ENCODE measurements around the gene USP19.

USP19 gene

DNA sequence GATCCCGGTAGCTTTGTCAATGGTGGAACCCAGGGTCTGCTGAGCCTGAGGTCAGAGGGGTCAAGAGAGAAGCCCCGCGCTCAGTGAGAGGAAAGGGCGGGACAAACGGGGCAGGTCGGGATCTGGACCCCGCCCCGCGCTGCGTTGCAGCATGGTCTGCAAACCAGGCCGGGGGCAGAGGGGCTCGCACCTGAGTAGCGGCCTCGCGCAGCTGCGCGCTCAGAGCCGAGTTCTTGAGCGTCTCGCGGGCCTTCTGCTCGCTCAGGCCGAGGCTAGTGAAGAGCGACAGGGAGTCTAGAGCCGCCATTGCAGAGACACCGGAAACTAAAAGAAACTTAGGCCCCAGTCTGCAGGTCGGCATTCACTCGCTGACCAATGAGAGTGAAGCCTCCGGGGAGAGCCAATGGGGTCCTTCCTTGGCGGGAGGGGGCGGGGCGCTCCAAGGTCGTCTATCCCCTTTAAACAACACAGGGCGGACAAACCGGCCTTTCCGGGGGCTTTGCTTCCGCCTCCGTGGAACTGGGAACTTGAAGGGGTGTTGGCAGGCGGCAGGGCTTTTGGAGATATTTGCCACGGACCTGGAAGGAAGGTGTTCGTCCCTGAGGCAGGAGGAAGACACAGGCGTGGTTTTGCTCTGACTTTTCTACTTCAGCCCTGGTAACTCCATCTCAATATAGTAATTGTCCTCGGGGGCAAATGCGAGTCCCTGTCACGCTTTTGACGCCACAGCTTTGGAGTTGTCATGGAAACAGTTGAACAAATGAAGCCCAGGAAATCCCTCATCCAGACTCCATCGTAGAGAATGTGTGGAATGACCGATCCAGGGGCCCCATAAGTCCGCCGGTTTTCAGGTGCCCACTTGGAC lies 16.0 kb downstream of the USP19 start, which contains the start of gene QARS1:
TSS of gene QARS1 (minus strand) at position 331 of the 865 bp plus-strand sequence. CDS start at position 307, 24 bp downstream.
- DNase-seq (ENCODE audit: low spot score) = peak; percentile 97

DNA sequence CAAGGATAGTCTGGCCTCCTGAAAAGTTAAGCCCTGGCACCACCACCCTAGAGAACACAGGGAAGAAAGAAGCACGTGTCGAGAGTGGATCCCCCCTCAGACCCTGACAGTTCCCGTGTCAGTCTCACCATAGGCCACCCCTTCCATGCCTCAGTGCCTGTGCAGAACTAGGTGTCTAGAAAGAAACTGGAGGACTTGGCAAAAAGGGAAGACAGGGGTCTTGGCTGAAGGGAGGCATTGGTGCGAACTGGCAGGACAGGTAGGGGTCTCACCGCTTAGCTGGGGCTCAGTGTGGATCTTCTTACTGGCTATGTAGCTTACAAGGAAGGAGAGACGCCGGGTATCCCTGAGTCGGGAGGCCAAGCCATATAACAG lies 16.6 kb downstream of the USP19 start:
- no peak for DNase-seq (ENCODE audit: low spot score)

DNA sequence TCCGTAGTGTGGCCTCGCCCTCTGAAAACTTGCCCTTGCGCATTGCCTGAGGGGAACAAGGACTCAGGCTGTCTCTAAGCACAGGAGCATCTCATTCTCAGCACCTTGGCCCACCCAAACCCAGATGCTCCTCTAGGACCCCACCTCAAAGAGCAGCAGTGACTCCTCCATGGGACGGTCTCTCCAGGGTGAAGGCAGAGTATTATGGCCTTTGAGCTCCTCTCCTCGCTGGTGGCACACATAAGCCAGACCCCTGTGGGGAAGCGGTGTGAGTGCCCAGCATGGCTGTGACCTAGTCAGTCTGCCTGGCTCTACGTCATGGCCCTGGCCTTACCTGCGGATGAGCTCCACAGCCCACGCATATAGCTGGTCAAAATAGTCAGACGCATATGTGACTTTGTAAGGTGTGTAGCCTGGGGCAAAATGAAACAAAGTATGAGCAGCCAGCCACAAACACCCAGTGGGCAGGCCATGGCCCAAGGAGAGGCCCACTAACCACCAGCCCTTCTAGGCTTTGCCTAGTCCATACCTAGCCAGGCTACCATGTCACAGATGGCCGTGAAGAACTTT lies 20.5 kb downstream of the USP19 start:
- no peak for DNase-seq (ENCODE audit: low spot score)

DNA sequence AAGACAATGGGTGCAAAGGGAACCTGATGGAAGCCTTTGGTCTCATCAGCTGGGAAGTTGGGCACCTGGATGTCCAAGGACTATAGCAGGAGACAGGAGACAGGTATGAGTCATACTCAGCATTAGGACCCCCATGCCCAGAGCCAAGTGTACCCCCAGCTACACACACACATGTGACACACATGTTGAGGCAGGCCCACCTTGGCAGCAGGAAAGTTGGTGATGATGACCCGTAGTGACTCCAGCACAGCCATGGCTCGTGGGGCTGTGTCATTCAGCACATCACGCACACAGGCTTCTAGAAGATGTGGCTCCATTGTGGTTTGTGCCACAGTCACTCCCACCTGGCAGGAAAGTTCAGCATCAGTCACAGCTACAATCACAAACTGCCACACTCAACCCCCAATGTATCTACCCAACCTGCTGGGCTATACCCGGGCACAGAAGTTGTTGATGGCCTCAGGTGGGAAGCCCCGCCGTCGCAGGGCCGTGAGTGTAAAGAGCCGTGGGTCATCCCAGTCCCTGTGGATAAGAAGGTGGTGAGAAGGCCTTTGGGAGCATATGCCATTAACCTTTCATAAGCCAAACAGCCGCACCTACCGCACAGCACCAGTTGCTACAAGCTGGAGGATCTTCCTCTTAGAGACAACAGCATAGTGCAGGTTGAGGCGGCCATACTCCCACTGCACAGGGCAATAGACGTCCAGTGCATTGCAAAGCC lies 21.6 kb downstream of the USP19 start:
- no peak for DNase-seq (ENCODE audit: low spot score)

DNA sequence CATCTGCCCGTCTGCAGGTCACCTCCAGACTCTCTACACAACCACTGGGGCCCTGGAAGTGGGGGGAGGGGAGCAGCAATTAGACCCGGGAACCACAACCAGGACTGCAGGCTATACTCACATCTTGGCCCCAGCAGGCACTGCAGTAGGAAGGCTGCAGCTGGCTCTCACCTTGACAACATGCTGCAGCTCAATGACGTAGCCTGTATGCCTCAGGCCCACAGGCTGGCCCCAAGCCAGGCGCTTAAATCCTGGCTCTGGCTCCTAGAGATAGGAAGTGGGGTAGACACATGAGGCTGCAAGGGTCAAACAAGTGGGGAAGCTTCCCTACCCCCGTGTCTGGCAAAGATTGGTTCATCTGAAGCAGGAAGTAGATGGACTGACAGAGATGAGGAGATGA lies 22.2 kb downstream of the USP19 start:
- no peak for DNase-seq (ENCODE audit: low spot score)

DNA sequence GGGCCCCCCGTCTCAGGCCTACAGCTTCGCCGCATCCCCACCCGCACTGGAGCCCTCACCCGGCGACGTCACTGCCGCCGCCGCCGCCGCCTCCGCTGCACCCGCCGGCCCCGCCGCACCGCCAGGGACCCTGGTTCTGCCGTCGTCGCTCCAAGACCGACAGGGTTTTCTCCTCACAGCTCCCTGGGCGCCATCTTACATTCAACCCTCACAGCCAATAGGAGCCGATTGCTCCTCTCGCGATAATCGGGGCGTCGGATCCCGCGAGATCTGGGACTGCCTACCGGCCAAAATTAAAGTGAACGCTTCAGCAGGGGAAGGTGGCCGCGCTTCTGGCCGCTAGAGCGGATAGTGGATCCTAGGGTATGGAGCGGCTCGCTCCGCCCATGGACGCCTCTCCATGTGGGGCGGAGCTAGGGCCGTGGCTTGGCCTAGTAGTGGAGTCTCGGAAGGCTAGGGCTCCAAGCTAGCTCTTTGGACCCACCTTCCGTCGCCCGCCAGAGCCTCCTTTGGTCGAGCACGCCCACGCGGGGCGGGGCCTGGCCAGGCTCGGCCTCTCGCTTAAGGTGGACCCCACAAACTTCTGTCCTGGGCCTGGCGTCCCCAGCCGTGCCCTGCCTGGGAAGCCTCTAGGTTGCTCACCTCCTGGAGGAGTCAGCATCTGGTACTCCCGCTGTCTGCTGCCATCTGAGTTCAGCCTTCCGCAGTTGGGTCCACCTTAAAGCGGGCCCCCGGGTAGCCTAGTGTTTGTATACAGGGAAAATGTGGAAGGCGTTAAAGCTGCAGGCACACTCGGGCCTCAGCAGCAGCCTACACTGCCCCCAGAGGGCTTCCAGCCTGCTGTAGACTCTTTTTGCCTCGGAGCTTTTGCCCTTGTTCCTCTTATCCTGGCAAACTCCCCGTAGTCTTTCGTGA lies 26.5 kb downstream of the USP19 start, which contains the start of gene QRICH1:
TSS of gene QRICH1 (minus strand) at position 219 of the 915 bp plus-strand sequence. CDS start 17,054 bp downstream, outside the sequence.
- peak; percentile 99 for DNase-seq (ENCODE audit: low spot score)

DNA sequence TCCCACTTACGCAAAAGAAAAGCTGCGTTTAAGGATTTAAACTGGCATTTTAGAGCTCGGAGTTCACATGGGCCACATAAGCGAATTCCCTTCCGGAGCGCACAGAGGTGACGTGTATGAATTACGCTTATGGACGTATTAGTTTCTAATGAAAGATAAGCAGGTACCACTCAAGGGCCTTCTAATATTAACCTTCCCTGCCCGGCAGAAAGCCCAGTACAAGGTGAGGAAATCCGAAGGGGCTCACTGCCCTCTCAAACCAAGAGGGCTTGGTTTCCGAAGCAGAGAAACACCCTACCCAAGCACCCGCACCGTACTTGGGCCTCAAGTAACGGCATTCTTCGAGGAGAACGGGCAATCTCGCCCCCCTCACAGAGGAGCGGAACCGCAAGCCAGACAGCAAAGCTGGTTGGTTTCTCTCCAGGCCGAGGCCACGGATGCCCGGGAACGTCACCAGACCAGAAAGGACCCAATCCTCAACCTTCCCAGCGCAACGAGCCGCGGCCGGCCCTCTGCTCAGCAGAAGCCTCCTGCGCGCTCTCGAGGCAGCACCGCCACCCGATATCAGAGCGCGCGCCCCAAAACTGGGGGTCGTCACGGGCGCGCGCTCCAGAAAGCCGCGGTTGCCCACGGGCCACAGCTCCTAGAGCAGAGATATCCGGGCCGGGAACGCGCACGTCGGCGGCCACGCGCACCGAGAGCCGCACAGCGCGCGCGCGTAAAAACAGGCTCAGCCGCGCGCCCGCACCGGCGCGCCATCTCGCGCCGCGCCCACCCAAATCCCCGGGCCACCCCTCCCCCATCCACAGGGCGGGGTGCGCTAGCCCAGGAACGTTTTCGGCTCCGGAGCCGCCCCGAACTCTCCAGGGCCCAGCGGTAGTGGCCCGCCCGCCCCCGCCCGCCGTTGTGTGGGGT lies 27.4 kb downstream of the USP19 start:
- DNase-seq (ENCODE audit: low spot score) = peak; percentile 61

DNA sequence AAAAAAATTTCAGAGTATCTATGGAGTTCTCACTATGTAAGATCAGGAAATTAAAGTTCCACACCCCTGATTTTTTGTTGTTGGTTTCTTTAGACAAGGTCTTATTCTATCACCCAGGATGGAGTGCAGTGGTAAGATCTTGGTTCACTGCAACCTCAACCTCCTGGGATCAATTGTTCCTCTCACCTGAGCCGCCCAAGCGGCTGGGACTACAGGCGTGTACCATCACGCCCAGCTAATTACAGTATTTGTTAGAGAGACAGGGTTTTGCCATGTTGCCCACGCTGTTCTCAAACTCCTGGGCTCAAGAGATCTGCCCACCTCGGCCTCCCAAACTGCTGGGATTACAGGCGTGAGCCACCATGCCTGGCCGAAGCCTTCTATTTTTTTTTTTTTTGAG lies 39.2 kb downstream of the USP19 start:
- no peak for DNase-seq (ENCODE audit: low spot score)

DNA sequence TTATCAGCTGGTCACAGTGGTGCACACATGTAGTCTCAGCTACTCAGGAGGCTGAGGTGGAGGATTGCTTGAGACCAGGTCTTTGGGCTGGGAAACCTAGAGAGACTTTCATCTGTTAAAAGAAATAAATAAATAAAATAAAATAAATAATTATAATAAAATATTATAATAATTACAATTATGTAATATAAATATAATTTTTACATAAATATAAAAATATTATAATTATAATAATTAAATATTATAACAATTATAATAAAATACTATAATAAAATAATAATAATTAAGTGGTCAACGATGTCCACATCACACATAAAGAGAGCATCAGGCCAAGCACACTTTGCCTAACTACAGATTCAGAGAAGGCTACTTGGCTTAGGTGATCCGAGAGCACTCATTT lies 41.4 kb downstream of the USP19 start:
- no peak for DNase-seq (ENCODE audit: low spot score)

DNA sequence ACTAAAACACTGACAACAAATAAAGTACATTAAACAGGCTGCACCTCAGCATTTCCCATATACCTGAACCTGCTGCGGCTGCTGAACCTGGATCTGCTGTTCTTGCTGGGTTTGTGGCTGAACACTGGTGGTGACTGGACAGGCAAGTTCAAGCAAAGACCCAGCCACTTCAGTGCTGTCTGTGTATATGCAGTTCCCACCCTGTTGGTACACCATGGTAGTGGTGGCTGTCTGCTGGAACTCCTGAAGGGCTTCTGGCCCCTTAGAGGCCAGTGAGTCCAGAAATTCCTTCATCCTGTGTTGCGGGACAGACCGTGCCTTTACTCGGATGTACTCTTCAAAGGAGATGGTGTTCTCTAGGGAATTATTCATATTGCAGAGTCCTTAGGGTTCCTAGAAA lies 44.0 kb downstream of the USP19 start:
- no peak for DNase-seq (ENCODE audit: low spot score)

DNA sequence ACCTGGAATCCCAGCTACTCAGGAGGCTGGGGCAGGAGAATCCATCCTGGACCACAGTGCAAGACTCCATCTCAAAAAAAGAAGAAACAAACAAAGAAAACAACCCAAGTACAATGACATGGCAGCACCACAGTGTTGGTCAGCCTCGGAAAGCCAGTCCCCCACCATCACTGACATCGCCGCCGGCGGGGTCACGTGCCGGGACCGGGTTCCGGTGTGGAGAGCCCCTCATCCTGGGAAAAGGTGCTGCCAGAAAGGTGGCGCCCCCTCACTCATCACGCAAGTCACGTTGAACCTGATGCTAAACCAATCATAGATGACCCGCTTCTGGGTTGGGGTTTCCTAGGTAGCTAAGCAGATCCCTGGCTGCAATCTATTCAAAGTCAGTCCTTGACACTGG lies 44.5 kb downstream of the USP19 start:
- DNase-seq (ENCODE audit: low spot score) = no peak
